CD4-positive, alpha-beta T cell treated with Interleukin-4 for 4 hours (primary cell): Measurements from ENCODE around the gene CCT6A.
"Not testable (repeated sequence)": the region's sequence is repeated elsewhere in the genome, so short reads cannot be mapped to it uniquely, and the experiment has no call there.

Experiments
- DNase-seq: peaks from one replicate; pipeline ENCODE4 v3.0.0-alpha.2; 2020

The CCT6A gene

DNA sequence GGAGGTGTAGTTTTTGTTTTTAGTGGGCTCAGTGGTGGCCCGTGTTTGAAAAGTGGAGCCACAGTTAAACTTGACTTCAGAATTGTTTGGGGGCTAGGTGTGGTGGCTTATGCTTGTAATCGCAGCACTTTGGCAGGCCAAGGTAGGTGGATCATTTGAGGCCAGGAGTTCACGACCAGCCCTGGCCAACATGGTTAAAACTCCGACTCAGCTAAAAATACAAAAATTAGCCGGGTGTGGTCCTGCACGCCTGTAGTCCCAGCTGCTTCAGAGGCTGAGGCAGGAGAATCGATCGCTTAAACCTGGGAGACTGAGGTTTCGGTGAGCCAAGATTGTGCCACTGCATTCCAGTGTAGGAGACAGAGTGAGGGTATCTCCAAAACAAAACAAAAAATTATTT is 1.8 kb downstream of the CCT6A start:
- no peak for DNase-seq

DNA sequence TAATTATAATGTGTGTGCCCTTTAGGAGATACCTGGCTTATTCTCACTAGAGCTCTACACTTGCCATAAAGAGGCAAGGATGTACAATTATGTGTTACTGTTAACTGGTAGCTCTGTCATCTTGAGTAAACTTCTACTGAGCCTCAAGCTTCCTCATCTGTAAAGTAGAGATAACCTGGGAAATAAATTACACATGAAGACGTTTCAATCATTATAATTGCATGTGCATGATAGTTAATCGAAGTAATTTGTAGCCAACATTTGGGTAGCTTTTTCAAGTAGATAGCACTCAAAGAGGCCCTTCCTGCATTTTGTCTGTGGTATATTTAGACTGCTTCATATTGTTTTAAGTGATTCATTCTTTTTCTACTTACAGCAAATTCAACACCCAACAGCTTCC is 2.4 kb downstream of the CCT6A start:
- no peak for DNase-seq

DNA sequence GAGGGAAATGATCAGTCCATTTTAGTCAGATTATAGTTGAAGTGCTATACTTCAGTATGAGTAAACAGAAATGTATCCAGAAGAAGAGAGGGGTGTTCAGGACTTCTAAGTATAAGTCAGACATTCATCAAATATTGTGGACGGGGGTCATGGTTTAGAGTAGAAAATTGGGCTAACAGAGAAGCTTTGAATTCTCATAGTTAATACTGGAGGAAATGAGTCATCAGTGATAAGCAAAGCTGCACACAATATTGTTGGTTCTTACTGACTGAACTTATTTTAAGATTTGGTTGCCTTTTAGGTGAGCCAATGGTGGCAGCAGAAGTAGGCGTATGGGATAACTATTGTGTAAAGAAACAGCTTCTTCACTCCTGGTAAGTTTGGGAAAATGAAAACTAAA is 10.8 kb downstream of the CCT6A start:
- DNase-seq, result peak; percentile 22

DNA sequence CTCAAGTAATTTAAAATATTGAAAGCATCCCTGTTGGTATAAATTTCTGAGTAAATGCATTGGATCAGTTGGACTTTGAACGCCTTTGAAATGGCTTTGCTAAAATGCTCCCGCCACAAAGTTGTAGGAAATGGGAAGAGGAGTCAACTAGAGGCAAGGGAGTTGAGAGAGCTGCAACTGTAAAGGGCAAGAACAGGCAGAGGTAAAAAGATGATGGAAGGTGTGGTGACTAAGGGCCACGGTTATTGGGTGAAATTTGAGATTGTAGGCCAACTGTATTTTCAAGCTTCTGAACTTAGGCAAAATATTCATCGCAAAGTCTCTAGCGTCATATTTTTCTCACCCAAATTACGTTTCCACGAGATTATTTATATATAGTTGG is 11.9 kb downstream of the CCT6A start:
- no peak for DNase-seq

DNA sequence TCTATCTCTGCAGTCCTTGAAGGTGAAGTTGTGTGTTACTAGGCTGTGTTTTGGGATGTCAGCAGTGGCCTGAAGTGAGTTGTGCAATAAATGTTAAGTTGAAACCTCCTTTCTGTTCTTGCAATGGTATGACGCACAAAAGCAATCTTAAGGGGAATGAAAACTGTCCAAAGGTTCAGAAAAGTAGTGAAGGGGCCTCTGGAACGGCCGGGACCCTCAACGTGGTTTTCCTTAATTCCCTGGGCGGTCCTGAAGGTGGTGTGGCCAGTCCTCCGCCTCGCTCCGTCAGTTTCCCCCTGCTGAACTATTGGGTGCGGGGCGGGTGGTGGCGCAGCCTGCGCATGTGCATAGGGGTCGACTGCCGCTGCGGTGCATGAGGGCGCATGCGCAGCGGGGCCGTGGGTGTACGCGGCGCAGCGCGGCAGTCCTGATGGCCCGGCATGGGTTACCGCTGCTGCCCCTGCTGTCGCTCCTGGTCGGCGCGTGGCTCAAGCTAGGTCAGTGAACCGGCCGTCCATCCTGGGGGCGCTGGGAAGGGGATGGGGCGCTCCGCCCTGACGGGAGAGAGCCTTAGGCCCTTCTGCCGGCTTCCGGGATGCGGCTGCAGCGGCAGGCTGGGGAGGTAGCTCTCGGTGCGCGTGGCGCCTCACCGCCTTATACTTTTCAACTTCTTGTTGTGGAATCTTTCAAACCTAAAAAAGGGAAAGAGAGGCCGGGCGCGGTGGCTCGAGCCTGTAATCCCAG is 12.5 kb downstream of the CCT6A start, which contains the start of gene SUMF2:
TSS of gene SUMF2 (plus strand) at position 405 of the 744 bp plus-strand sequence. CDS start at position 431, 26 bp downstream.
- peak; percentile 84 for DNase-seq

DNA sequence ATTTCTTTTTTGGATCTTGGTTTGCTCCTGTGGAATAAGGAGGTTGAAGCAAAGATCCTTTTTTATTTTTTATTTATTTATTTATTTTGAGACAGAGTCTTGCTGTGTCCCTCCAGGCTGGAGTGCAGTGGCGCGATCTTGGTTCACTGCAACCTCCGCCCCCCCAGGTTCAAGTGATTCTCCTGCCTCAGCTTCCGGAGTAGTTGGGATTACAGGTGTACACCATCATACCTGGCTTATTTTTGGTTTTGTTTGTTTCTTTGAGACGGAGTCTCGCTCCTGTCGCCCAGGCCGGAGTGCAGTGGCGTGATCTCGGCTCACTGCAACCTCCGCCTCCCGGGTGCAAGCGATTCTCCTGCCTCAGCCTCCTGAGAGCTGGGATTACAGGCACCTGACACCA is 14.8 kb downstream of the CCT6A start:
- not testable (repeated sequence) for DNase-seq

DNA sequence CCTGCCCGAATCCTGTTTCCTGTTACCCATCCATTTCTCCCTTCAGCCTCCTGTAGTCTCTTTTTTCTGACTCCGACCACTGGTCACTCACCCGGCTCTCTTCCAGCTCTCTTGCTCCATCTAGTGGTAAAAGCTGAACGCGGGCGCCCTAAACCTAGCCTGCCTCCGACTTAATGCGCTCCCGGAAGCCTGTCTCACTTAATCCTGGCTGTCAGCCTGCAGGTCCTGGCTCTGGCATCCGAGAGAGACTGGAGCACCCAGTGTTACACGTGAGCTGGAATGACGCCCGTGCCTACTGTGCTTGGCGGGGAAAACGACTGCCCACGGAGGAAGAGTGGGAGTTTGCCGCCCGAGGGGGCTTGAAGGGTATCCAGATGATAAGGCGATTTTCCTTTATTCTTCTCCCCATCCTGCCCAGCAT is 22.8 kb downstream of the CCT6A start:
- DNase-seq, result peak; percentile 68

DNA sequence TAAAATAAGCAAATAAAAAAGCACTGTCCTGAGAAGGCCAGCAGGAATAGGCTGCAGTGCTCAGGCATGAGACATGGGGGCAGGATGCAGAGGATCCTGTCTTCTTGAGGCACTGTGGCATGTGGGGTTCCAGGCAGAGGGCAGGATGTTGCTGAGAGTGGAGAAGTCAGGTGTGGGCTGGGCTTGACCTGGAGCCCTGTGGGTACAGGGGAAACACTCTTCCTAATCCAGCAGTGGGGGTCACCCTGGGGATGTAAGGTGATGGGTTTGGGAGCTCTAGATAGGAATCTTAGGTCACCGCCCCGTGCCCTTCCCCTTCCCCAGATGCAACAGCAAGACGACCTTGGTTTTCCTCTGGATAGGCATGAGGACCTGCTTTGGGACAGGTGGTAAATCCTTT is 26.1 kb downstream of the CCT6A start:
- no peak for DNase-seq

DNA sequence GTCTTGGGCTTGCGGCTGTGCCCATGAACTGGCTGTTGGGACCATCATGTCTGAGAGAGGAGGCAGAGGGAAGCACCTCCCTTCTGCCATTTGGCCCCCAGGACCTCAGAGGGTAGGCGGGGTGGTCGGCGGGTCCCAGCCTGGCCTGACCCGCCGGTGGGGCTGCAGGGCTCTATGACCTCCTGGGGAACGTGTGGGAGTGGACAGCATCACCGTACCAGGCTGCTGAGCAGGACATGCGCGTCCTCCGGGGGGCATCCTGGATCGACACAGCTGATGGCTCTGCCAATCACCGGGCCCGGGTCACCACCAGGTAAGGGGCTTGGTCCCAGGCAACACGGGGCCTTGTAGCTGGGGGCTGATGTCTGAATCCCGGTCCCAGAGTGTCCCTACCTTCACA is 26.6 kb downstream of the CCT6A start:
- no peak for DNase-seq

DNA sequence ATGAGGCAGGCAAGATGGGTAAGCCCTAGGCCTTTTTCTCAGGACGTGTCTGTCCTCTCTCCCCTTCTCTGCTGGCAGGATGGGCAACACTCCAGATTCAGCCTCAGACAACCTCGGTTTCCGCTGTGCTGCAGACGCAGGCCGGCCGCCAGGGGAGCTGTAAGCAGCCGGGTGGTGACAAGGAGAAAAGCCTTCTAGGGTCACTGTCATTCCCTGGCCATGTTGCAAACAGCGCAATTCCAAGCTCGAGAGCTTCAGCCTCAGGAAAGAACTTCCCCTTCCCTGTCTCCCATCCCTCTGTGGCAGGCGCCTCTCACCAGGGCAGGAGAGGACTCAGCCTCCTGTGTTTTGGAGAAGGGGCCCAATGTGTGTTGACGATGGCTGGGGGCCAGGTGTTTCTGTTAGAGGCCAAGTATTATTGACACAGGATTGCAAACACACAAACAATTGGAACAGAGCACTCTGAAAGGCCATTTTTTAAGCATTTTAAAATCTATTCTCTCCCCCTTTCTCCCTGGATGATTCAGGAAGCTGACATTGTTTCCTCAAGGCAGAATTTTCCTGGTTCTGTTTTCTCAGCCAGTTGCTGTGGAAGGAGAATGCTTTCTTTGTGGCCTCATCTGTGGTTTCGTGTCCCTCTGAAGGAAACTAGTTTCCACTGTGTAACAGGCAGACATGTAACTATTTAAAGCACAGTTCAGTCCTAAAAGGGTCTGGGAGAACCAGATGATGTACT is 28.1 kb downstream of the CCT6A start:
- DNase-seq, result no peak

DNA sequence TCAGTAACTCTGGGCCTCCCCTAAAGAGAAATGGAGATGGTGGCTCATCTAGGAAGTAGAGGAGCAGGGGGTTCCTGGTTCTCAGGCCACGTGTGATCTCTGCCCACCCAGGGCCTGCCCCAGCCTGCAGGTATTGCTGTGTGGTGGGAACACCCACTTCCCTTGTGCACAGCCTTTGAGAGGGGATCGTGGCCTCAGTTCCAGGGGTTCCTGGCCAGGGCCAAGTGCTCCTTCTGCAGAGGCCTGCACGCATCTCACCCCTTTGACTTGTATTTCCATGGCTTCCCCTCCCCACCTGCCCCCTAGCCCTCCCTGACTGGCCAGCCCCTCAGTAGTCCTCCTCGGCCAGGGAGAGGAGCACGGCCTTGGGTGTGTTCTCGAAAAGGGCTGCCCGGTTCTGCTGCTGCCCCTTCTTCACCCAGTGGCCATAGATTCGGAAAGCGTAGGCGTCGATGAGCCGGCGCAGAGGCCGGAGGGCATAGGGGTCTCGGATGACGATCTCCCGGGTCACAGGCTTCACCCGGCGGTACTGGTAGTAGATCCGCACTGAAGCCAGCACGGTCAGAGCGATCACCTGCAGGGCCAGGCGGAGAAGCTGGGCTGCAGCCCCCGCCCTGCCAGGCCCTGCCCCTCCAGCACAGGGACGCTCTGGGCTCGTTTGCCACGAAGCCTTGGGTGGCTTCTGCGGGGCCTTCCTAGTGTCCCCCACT is 29.3 kb downstream of the CCT6A start:
- DNase-seq, result not testable (repeated sequence)

DNA sequence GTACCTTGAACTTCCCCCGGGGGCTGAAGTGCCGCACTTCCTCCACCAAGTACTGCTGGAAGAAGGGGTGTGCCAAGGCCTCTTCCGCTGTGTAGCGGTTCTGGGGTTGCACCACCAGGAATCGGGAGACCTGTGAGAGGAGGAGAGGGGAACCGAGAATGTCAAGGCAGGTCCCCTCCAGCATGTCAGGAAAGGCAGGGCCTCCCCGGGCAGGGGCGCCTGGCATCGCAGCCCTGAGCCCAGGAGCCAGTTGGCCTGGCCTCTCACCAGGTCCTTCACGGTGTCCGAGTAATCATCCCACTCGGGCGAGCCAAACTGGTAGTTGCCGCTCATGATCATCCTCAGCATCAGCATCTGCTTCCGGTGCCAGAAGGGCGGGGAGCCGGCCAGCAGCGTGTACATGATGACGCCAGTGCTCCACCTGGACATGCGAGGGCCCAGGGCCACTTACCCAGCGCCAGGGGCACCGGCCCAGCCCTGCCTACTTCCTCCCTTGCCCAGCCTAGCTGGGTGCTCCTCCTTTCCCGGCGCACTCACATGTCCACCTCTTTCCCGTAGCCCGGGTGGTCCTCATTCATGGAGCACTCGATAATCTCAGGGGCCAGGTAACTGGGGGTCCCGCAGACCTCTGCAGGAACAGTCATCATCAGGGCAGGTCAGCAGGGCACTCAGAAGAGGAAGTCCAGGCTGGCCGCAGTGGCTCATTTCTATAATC is 30.2 kb downstream of the CCT6A start:
- DNase-seq, result no peak

DNA sequence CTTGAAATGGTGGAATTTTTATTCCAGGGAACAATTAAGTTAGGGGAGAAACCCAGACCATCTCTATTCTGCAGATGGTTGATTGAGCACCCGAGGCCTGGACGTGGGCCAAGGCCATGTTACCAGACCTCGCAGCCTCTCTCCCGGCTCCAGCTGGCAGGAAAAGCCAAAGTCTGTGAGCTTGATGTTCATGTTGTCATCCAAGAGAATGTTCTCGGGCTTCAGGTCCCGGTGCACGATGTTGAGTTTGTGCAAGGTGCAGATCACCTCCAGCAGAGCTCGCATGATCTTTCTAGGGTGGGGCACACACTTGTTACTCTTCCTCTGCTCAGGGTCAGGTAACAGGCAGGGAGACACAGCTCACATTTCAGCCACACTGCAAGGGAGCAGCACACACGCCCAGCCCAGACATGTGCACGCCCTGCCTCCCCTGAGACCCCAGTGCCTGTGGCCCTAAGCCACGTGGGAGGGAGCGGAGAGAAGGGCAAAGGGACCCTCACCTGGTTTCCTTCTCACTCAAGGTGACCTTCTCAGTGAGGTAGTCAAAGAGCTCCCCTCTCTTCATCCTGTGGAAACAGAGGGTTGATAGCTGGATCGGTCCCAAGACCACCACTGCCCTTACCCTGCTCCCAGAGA is 31.7 kb downstream of the CCT6A start:
- no peak for DNase-seq

DNA sequence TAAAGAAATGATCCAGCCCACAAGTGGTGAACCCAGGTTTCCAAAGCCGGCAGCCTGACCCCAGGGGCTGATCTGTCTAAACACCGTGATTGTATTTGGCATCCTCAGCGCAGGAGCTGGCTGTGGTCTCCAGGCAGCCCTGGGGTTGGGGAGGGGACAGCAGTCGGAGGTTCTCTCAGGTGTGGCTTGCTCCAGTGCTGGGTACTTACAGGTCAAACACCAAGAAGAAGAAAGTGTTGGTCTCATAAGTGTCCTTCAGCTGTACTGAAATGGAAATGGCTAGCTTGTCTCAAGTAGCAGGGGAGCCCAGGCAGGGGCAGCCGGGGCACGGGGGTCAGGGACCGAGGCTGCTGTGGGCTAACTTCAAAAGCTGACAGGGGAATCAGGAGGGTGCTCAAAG is 35.2 kb downstream of the CCT6A start:
- no peak for DNase-seq

DNA sequence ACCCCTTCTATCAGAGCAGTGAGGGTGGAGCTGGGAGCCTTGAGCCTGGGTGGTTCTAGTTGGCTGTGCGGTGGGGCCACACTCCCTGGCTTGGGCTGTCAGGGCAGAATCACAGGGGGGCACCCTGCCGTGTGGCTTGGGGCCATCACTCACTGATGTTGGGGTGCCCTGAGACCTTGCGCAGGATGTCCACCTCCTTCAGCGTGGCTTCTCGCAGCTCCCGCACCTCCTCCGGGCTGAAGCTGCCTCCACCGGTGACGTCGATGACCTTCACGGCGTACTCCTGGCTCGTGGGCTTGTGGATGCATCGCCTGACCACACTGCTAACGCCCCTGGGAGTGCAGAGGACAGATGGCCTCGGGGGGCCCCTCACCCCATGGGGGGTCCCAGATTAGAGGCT is 35.9 kb downstream of the CCT6A start:
- DNase-seq, result no peak

DNA sequence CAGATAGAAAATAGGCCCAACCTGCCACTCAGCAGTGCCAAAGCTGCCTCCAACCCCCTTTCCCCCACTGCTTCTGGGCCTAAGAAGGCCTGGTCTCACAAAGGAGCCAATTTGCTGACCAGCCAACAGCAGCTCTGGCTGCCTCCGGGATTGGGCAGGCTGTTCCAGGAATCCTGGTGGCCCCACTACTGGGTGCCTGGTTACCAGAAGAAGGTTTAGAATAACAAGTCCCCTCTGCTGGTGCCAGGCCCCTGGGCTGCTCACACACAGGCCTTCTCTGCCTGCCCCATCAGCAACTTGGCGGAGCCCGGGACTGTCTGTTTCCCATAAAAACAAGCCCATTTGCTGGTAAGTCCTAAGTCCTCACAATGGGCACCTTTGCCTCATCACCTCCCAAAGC is 40.0 kb downstream of the CCT6A start:
- no peak for DNase-seq

DNA sequence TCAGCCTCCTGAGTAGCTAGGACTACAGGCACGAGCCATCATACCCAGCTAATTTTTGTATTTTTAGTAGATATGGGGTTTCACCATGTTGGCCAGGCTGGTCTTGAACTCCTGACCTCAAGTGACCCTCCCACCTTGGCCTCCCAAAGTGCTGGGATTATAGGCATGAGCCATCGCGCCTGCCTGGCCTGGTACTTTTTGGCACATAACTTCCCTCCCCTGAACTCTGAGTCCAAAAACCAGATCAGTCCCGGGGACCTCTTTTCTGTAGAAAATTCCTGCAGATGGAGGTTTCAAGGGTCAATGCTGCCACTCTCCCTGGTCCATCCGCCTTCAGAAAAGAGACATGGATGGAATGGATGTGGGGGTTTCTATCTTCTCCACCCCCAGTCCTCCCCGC is 40.8 kb downstream of the CCT6A start:
- DNase-seq, result not testable (repeated sequence)

DNA sequence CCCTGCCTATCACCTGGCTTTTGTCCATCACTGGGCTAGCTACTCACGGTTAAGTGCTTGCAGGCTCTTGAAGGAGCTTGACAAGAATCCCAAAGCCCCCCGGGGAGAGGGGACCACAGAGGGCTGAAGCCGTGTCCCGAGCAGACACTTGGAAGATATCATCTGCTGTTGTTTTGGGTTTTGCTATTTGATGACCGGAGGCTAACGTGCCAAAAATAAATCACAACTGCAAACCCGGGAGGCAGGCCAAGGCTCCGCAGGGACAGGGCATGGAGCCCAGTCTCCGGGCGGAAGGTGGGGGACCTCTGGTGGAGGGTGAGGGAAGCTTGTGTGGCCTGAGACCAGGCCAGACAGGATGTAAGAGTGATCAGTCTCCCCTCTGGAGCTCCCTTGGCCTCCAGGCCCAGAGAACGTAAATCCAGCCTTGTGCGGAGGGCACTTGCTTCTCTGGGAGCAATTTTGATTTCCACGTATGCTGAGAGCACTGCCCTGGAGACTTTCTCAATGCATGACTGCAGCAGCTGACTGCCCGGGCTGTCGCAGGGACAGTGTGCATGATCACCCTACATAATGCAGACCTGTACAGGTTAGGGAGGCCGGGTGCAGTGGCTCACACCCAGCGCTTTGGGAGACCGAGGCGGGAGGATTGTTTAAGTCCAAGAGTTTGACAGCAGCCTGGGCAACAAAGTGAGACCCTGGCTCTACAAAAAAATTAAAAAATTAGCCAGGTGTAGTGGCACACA is 41.4 kb downstream of the CCT6A start, which contains the start of gene PHKG1:
TSS of gene PHKG1 (minus strand) at position 164 of the 743 bp plus-strand sequence. CDS start 4,011 bp downstream, outside the sequence.
- no peak for DNase-seq

DNA sequence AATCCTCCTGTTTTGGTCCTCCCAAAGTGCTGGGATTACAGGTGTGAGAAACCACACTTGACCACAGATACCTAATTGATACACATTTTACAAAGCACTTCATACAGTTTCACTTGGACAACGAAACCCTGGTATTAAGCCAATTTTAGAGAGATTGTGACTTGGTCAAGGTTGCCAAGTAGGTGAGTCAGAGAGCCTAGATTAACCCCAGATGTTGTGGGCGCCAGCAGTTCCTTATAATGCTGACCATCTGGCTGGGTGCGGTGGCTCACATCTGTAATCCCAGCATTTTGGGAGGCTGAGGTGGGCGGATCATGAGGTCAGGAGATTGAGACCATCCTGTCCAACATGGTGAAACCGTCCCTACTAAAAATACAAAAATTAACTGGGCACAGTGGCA is 46.1 kb downstream of the CCT6A start:
- no peak for DNase-seq

DNA sequence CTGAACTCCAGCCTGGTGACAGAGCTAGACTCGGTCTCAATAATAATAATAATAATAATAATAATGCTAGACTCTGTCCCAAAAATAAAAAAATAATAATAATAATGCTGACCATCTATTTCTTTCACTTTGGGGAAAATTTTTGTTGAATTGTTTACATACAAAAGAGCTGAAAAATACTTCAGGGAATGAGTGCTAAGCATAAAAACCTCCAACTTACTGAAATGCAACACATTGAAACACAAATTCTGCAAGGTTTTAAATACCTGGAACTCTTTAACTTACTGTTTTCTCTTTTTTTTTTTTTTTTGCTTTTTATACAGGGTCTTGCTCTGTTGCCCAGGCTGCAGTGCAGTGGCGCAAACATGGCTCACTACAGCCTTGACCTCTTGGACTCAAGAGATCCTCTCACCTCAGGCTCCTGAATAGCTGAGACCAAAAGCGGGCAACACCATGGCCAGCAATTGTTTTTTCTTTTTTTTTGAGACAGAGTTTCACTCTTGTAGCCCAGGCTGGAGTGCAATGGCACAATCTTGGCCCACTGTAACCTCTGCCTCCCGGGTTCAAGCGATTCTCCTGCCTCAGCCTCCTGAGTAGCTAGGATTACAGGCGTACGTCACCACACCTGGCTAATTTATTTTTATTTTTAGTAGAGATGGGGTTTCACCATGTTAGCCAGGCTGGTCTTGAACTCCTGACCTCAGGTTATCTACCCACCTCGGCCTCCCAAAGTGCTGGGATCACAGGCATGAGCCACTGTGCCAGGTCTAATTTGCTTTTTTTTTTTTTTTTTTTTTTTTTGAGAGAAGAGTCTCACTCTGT is 46.8 kb downstream of the CCT6A start:
- not testable (repeated sequence) for DNase-seq

DNA sequence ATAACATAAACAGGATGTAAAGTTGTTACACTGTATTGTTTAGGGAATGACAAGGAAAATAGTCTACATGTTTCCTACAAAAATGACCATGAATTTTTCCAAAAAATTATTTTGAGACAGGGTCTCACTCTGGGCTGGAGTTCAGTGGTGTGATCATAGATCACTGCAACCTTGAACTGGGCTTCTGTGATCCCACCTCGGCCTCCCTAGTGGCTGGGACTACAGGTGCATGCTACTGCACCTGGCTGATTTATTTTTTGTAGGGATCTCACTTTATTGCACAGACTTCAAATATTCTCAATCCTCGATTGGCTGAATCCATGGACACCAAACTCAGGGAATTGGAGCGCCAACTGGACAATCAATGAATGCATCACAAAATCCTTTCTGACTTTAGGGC is 48.1 kb downstream of the CCT6A start:
- DNase-seq, result no peak
